Common myeloid progenitor, CD34-positive (primary cell): ENCODE results near the gene DAGLB. TPM values are rescaled to one million over a fixed set of nuclear protein-coding genes. Genes with fewer than 3 reads are reported as not detected.
A peak's percentile ranks its signal among the peaks of the same experiment; 100 is the strongest.

Experiments
- CTCF ChIA-PET: fragments of 350-600 bp; sonication (Branson Sonifier 250); formaldehyde crosslinking; loops from one replicate; lab custom pipeline; 2021; ENCODE audit warnings: antibody characterized with exemption; lab: Charles Lee
- POLR2A ChIA-PET: fragments of 350-600 bp; sonication (Branson Sonifier 250); formaldehyde crosslinking; loops from one replicate; lab custom pipeline; 2021; ENCODE audit warnings: antibody characterized with exemption; lab: Charles Lee
- DNase-seq, 3 donors: peaks; one replicate each; pipeline versions ENCODE4 v3.0.0 to v3.0.0-alpha.2; 2013
- H3K27ac ChIP-seq, 2 experiments: 1 replicate in 1 of 2; 2 replicates in 1 of 2; pipeline ENCODE4 v1.7.0; 2013; ENCODE audit warnings: inconsistent platforms in 2 of 2, low read length in 2 of 2, mild to moderate bottlenecking in 2 of 2, low read depth in 1 of 2, moderate library complexity in 1 of 2; ENCODE audit not compliant: severe bottlenecking in 2 of 2, insufficient read depth in 1 of 2, poor library complexity in 1 of 2
- H3K27me3 ChIP-seq, 5 experiments: replicated peaks in 2 of 5; 1 replicate in 3 of 5; 2 replicates in 2 of 5; pipeline versions ENCODE4 v1.6.1 to v1.7.0; 2013; ENCODE audit warnings: low read length in 4 of 5, mild to moderate bottlenecking in 2 of 5, moderate library complexity in 2 of 5, inconsistent platforms in 1 of 5; ENCODE audit not compliant: insufficient read depth in 5 of 5, control insufficient read depth in 4 of 5
- H3K36me3 ChIP-seq, 4 experiments: 1 replicate in 2 of 4; 2 replicates in 2 of 4; pipeline versions ENCODE4 v1.6.1 to v1.7.0; 2013; ENCODE audit warnings: low read length in 3 of 4, control low read depth in 1 of 4, mild to moderate bottlenecking in 1 of 4; ENCODE audit not compliant: control insufficient read depth in 4 of 4, insufficient read depth in 4 of 4
- H3K4me1 ChIP-seq, 4 experiments: 1 replicate in 3 of 4; 2 replicates in 1 of 4; pipeline versions ENCODE4 v1.6.1 to v1.7.1; 2013; ENCODE audit warnings: low read length in 3 of 4, mild to moderate bottlenecking in 3 of 4, control low read depth in 1 of 4, inconsistent platforms in 1 of 4, moderate library complexity in 1 of 4; ENCODE audit not compliant: control insufficient read depth in 4 of 4, insufficient read depth in 4 of 4; ENCODE audit errors: control extremely low read depth in 1 of 4
- H3K4me3 ChIP-seq, 7 experiments: 1 replicate in 4 of 7; 2 replicates in 3 of 7; pipeline versions ENCODE4 v1.5.1 to v1.7.0; 2013; ENCODE audit warnings: mild to moderate bottlenecking in 7 of 7, low read length in 6 of 7, moderate library complexity in 6 of 7, inconsistent platforms in 2 of 7, low read depth in 2 of 7, control low read depth in 1 of 7; ENCODE audit not compliant: insufficient read depth in 4 of 7, control insufficient read depth in 1 of 7; ENCODE audit errors: extremely low read depth in 1 of 7
- H3K9me3 ChIP-seq, 5 experiments: 1 replicate in 4 of 5; 2 replicates in 1 of 5; pipeline versions ENCODE4 v1.6.1 to v1.7.1; 2013; ENCODE audit warnings: low read length in 4 of 5, mild to moderate bottlenecking in 2 of 5, inconsistent platforms in 1 of 5, low read depth in 1 of 5, moderate library complexity in 1 of 5; ENCODE audit not compliant: control insufficient read depth in 4 of 5, insufficient read depth in 2 of 5; ENCODE audit errors: control extremely low read depth in 1 of 5
- WGBS: methylation state at CpG from one replicate; pipeline ENCODE4 v1.1.5; 2013; ENCODE audit not compliant: insufficient coverage; 5-methylcytosine and 5-hydroxymethylcytosine counted together
- polyA plus RNA-seq: library from polyadenylated mRNA; unstranded; fragments of 120-200 nt; gene quantifications from one replicate; pipeline ENCODE4 v1.2.1, GENCODE V29; 2013

DAGLB gene, protein sequence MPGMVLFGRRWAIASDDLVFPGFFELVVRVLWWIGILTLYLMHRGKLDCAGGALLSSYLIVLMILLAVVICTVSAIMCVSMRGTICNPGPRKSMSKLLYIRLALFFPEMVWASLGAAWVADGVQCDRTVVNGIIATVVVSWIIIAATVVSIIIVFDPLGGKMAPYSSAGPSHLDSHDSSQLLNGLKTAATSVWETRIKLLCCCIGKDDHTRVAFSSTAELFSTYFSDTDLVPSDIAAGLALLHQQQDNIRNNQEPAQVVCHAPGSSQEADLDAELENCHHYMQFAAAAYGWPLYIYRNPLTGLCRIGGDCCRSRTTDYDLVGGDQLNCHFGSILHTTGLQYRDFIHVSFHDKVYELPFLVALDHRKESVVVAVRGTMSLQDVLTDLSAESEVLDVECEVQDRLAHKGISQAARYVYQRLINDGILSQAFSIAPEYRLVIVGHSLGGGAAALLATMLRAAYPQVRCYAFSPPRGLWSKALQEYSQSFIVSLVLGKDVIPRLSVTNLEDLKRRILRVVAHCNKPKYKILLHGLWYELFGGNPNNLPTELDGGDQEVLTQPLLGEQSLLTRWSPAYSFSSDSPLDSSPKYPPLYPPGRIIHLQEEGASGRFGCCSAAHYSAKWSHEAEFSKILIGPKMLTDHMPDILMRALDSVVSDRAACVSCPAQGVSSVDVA
- 23.6 TPM for polyA plus RNA-seq

DNA sequence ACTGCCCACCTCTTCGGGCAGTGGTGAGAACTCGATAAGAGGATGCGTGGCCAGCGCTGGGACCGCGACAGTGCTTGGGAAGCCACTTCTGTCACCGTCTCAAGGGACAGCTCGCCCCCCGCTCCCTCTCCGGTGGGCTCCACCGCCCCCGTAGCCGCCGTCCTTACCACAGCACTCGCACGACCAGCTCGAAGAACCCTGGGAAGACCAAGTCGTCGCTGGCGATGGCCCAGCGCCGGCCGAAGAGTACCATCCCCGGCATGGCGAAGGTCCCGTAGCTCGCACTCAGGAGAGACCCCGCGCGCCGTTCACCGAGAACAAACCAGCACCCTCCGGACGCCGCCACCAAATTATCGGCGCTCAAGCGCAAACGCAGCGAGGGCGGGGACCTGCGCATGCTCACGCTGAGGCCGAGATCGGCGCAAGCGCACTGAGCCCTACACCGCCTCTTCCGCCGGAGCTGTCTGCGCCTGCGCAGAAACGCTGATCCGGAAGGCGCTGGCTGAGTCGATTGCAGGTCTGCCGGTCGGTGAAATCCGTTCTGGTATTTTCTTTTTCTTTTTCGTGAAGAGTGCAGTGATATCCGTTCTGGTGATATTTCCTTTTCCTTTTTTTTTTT lies at the start of gene DAGLB:
DAGLB (minus strand) TSS at position 374 of the 619 bp plus-strand sequence; CDS start at position 262, 112 bp downstream.
- POLR2A ChIA-PET = interaction anchor here (0.6 to 2.0 kb wide), 4 partner anchors 9 to 78 kb away, joined by 3 to 9 read pairs (median 6); no protein-coding TSS in a partner anchor

DNA sequence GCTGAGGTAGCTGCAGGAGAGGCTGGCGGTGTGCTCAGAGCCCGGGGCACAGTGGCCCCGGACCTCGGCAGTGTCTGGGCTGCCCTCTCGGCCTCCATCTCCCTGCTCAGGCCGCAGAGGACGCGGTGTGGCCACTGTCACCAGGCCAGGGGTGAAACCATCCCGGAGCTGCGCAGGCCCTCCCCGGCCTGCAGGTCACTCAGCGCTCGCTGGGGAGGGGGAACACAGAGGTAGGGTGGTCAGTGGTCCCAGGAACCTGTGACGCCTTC lies 49.8 kb upstream of the DAGLB start:
- H3K4me1 ChIP-seq = no peaks in the 10 kb centered on the region
- H3K27ac ChIP-seq = no peak overlapping the region
- no peak for DNase-seq
- H3K36me3 ChIP-seq = no peaks in the 10 kb centered on the region
- POLR2A ChIA-PET = no interaction called here
- H3K9me3 ChIP-seq = no peaks in the 10 kb centered on the region
- H3K4me3 ChIP-seq = no peak overlapping the region
- H3K27me3 ChIP-seq = no peaks in the 10 kb centered on the region
- CTCF ChIA-PET = no interaction called here
- WGBS = 98% methylated on average over 12 of the region's 14 CpGs

More for the DNA sequence above, at the start of gene DAGLB:
- peak within 1 kb of the TSS; percentile 70 to 87 for H3K27ac ChIP-seq
- under 1% methylated on average over 48 of the region's 61 CpGs for WGBS
- no peaks in the 10 kb centered on the region for H3K9me3 ChIP-seq
- H3K36me3 ChIP-seq = peaks cover 2 to 28% (median 19%) of the 10 kb centered on the region in 4 experiments
- H3K4me3 ChIP-seq = peak within 1 kb of the TSS; percentile 79 to 98 (median 93)
- no peaks in the 10 kb centered on the region for H3K27me3 ChIP-seq
- peaks cover 7 to 28% (median 13%) of the 10 kb centered on the region in 4 experiments for H3K4me1 ChIP-seq
- peak; percentile 92 to 96 (median 94) for DNase-seq
- CTCF ChIA-PET = interaction anchor here (1.1 to 1.7 kb wide), 2 partner anchors 11 to 17 kb away, joined by 4 to 9 read pairs; no protein-coding TSS in a partner anchor

DNA sequence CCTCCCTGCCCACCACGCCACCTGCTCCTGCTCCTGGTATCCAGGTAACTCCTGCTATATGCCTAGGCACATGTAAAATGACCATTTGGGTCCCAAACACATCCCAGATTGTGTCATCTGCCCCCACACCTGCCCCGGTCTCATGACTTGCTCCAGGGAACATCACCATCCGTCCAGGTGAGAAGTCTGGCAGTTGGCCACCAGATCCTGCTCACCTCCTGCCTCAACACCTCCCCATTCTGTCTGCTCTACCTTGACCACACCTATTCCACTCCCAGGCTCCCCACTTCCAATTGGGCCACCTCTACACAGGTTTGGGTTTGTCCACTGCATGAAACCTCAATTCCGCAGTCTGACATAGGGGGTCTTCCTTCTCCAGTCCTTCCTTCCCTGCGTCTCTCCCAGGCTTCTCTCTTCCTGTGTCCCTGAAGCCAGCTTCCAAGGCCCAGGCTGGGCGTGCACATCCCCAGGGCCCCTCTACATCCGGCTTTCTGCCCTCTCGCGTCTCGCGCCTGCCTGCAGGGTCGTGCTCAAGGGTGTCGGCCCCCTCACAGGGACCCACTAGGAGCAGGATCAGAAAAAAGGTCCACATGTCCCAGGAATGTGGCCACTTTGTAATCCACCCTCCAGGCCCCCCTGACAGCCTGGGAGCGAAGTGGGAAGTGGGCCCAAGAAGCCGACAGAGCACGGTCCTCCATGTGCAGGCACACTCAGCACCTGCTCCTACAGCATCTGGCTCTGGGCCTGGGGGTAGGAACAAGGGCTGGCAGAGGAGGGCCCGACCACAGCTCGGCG lies 49.3 kb upstream of the DAGLB start:
- H3K9me3 ChIP-seq = no peaks in the 10 kb centered on the region
- 94% methylated on average over 16 of the region's 19 CpGs for WGBS
- ChIA-PET POLR2A (no interaction called here), CTCF (no interaction called here)
- H3K27me3 ChIP-seq = no peaks in the 10 kb centered on the region
- no peak for DNase-seq
- no peak overlapping the region for H3K4me3 ChIP-seq
- no peaks in the 10 kb centered on the region for H3K4me1 ChIP-seq
- no peak overlapping the region for H3K27ac ChIP-seq
- H3K36me3 ChIP-seq = no peaks in the 10 kb centered on the region

DNA sequence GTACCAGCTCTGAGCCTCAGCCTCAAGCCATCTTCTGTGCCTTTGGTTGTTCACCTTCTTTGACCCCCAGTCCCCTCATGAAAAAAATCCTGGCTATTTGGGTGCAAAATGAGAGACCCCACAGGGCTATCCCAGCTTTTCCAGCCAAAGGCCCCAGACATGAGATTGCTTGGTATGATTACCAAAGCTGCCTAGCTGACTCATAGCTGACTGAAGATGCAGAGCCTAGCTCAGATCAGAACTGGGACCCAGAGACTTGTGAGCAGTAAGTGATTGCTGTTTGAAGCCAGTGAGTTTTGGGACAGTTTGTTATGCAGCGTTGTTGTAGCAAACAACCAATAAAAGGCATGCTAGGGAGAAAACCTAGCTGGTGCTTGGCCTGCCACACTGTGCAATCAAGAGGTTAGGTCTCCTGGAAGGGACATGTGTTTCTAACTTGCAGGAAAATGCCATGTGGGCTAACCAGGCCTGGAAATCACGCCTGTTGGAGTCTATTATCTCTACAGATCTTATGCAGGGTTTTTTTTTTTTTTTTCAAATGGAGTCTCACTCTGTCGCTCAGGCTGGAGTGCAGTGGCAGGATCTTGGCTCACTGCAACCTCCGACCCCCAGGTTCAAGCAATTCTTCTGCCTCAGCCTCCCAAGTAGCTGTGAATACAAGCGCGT lies 48.0 kb upstream of the DAGLB start:
- no peaks in the 10 kb centered on the region for H3K4me1 ChIP-seq
- H3K27ac ChIP-seq = no peak overlapping the region
- H3K4me3 ChIP-seq = no peak overlapping the region
- H3K9me3 ChIP-seq = no peaks in the 10 kb centered on the region
- CTCF ChIA-PET = no interaction called here
- no peaks in the 10 kb centered on the region for H3K36me3 ChIP-seq
- no peak for DNase-seq
- H3K27me3 ChIP-seq = no peaks in the 10 kb centered on the region
- WGBS = 93% methylated on average over 2 of the region's 6 CpGs
- POLR2A ChIA-PET = no interaction called here

DNA sequence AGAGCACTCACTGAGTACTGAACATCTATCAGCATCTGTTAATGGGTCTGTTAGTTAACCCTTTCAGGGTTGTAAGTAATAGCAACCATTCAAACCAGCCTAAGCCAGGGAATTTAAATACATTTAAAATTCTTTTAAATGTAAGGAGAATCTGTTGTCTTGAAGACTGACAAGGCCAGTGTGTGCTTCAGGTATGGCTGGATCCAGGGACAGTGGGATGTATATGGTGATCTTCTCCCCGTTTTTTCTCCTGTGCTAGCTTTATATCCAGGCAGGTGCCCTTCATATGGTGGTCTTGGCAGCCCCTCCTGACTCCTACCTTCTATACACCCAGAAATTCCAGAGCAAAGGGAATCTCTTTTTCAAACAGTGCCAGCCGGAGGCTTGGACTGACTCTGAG lies 46.6 kb upstream of the DAGLB start:
- Histone ChIP-seq H3K27ac (no peak overlapping the region), H3K4me1 (no peaks in the 10 kb centered on the region), H3K9me3 (no peaks in the 10 kb centered on the region), H3K4me3 (no peak overlapping the region), H3K36me3 (no peaks in the 10 kb centered on the region), H3K27me3 (no peaks in the 10 kb centered on the region)
- POLR2A ChIA-PET = no interaction called here
- CTCF ChIA-PET = no interaction called here
- no CpG with 5 or more reads among the region's 2 CpGs for WGBS
- no peak for DNase-seq

DNA sequence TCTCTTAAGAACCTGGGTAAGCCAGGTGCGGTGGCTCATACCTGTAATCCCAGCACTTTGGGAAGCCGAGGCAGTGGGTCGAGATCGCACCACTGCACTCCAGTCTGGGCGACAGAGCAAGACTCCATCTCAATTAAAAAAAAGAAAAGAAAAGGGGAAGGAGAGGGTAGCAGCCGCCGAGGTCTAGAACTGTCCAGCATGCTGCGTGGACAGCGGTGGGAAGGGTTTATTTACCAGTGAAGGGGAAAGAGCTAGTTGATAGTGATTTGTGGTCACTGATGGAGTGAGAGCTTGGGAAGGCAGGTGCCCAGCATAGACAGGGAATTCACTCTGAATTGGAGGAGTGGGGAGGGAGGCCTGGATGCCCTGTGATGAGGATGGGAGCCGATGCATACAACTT lies 43.4 kb upstream of the DAGLB start:
- POLR2A ChIA-PET = no interaction called here

More for the DNA sequence above, 43.4 kb upstream of the DAGLB start:
- no peak for DNase-seq
- H3K9me3 ChIP-seq = no peaks in the 10 kb centered on the region
- WGBS = 98% methylated on average over 6 of the region's 10 CpGs
- CTCF ChIA-PET = interaction anchor here (0.9 kb wide), 1 partner anchor 11 kb away, joined by 4 read pairs; no protein-coding TSS in a partner anchor
- no peaks in the 10 kb centered on the region for H3K4me1 ChIP-seq
- H3K27ac ChIP-seq = no peak overlapping the region
- no peaks in the 10 kb centered on the region for H3K36me3 ChIP-seq
- no peaks in the 10 kb centered on the region for H3K27me3 ChIP-seq
- no peak overlapping the region for H3K4me3 ChIP-seq
